ENCODE measurements around the gene RERE. TPM values are rescaled to one million over a fixed set of nuclear protein-coding genes. Genes with fewer than 3 reads are reported as not detected.

Gene RERE
- total and polyA plus RNA-seq, 12 donors, result 46.5 to 163 (median 139) TPM

- DNase-seq, result no peak
- no peaks in the 10 kb centered on the region for H3K27me3 ChIP-seq
- no peak overlapping the region for H3K4me3 ChIP-seq
- intact Hi-C loops (cut with DNase I), result no loop called here
- H3K27ac ChIP-seq, result no peak overlapping the region
- WGBS, 2 donors, result 89 to 90% methylated on average over 14 of the region's 14 CpGs
- peaks cover 0 to 32% (median 0%) of the 10 kb centered on the region in 9 donors for H3K36me3 ChIP-seq
- no peaks in the 10 kb centered on the region for H3K9me3 ChIP-seq
- H3K4me1 ChIP-seq, result peaks cover 0 to 4% (median under 1%) of the 10 kb centered on the region in 9 donors
- no peak for TF ChIP-seq CTCF (IDR thresholded peaks at IDR 0.05)
- ATAC-seq, result peak in 1 of 8 donors; percentile 45
Observed at GRCh38 chr1:8329858-8330257, 487.6 kb downstream of the RERE start.

GRCh38 chr1:8329439-8329838 is 488.0 kb downstream of the RERE start:
- intact Hi-C loops (cut with DNase I), result no loop called here
- 82 to 88% methylated on average over 12 of the region's 12 CpGs for WGBS, 2 donors
- no peaks in the 10 kb centered on the region for H3K9me3 ChIP-seq
- H3K27ac ChIP-seq, result no peak overlapping the region
- ATAC-seq (no peak), DNase-seq (no peak)
- H3K36me3 ChIP-seq, result peaks cover 0 to 32% (median 0%) of the 10 kb centered on the region in 9 donors
- H3K27me3 ChIP-seq, result no peaks in the 10 kb centered on the region
- H3K4me1 ChIP-seq, result peaks cover 0 to 8% (median 5%) of the 10 kb centered on the region in 9 donors
- H3K4me3 ChIP-seq, result no peak overlapping the region
- TF ChIP-seq CTCF (IDR thresholded peaks at IDR 0.05), result no peak

- H3K4me3 ChIP-seq, result no peak overlapping the region
- H3K36me3 ChIP-seq, result peaks cover 0 to 32% (median 0%) of the 10 kb centered on the region in 9 donors
- peaks cover 4 to 17% (median 14%) of the 10 kb centered on the region in 9 donors for H3K4me1 ChIP-seq
- WGBS, 2 donors, result 94 to 95% methylated on average over 18 of the region's 18 CpGs
- no peak for ATAC-seq
- no peak overlapping the region for H3K27ac ChIP-seq
- intact Hi-C loops (cut with DNase I), result no loop called here
- no peaks in the 10 kb centered on the region for H3K27me3 ChIP-seq
- H3K9me3 ChIP-seq, result no peaks in the 10 kb centered on the region
- DNase-seq, result no peak
- no peak for TF ChIP-seq CTCF (IDR thresholded peaks at IDR 0.05)
Observed at GRCh38 chr1:8328271-8328670, 489.2 kb downstream of the RERE start.

GRCh38 chr1:8326265-8326664 is 491.2 kb downstream of the RERE start:
- no peak for TF ChIP-seq CTCF (IDR thresholded peaks at IDR 0.05)
- ATAC-seq (no peak), DNase-seq (no peak)
- Histone ChIP-seq H3K4me3 (no peak overlapping the region), H3K27me3 (no peaks in the 10 kb centered on the region), H3K9me3 (no peaks in the 10 kb centered on the region), H3K4me1 (peaks cover 4 to 21% (median 14%) of the 10 kb centered on the region in 9 donors), H3K36me3 (peaks cover 0 to 32% (median 0%) of the 10 kb centered on the region in 9 donors), H3K27ac (no peak overlapping the region)
- intact Hi-C loops (cut with DNase I), result no loop called here
- WGBS, 2 donors, result 95 to 97% methylated on average over 13 of the region's 13 CpGs
